GM18858 (cell line): Measurements from ENCODE around the gene TMEM252.
A peak's percentile ranks its signal among the peaks of the same experiment; 100 is the strongest.

Source experiments
- ATAC-seq: cut with Tn5 transposase; IDR thresholded peaks from one replicate; pipeline ENCODE4 v1.9.1; 2021; ENCODE audit not compliant: unreplicated experiment

Gene TMEM252

DNA sequence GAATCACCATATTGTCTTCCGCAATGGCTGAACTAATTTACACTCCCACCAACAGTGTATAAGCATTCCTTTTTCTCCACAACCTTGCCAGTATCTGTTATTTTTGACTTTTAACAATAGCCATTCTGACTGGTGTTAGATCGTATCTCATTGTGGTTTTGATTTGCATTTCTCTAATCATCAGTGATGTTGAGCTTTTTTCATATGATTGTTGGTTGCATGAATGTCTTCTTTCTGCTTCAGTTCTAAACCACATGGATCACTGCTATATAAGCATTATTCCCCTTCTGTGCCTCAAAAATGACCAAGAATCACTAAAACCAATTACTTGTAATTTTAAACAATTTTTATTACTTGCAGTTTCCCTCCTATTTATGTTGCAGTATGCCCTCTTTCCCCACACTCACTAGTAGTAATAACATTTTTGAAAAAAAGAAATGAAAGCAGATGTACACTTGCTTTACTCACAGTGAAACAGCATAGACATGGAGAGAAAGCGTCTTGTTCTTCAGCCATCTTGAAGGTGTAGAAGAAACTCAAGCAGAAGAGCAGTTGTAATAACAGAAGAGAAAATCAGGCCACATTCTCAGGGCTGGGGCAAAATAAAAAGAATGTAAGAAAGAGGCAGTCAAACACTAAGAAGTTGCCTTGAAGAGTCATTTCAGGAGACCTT, 4.5 kb upstream of the TMEM252 start:
- ATAC-seq, result peak; percentile 39

DNA sequence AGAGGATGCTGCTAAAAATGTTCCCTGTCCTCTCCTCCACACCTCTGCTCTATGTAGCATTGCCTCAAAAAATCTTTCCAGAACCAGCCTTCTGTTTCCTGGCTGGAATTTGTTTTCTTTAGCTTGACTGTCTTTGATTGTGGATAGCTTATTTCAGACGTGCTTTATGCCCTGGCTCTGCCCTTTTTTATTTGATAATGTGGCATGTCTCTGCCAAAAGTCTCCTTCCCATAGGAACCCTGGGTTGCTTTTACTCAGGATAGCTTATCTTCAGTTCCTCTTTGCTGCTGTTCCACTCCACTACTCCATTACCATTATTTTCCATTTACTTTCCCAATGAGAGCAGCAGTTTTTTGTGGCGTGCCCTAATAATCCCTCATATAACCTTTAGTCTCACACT, 885 bp upstream of the TMEM252 start:
- ATAC-seq, result no peak

DNA sequence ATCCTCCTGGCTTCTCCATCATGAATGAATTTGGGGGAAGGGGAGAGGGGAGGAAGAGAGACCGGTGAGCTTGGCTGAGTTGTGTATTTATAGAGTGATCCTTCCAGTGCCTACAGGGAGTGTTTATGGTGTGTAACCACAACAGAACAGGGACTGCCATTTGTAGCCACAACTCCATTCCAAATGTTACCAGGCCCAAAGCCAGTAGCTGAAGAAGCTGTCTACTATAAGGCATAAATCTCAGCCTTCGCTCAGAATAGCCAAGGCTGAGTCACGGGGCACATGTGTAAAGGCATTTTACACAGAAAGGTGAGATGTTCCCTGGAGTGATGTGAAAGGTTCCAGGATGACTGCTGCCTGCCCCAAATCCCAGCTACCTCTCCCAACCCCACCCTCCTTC, 2.5 kb downstream of the TMEM252 start:
- no peak for ATAC-seq

DNA sequence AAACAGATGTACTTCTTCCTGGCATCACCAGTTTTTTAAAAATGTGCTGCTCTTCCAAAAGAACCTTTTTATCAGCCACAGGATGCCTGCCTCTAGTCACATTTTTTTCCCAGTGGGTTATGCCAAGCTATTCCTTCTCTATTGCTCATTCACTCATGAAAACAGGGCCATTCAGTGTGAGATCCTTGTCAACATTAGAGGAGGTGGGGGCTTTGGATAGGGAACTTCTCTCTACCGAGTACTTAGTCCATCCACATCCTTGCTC, 3.1 kb downstream of the TMEM252 start:
- no peak for ATAC-seq

DNA sequence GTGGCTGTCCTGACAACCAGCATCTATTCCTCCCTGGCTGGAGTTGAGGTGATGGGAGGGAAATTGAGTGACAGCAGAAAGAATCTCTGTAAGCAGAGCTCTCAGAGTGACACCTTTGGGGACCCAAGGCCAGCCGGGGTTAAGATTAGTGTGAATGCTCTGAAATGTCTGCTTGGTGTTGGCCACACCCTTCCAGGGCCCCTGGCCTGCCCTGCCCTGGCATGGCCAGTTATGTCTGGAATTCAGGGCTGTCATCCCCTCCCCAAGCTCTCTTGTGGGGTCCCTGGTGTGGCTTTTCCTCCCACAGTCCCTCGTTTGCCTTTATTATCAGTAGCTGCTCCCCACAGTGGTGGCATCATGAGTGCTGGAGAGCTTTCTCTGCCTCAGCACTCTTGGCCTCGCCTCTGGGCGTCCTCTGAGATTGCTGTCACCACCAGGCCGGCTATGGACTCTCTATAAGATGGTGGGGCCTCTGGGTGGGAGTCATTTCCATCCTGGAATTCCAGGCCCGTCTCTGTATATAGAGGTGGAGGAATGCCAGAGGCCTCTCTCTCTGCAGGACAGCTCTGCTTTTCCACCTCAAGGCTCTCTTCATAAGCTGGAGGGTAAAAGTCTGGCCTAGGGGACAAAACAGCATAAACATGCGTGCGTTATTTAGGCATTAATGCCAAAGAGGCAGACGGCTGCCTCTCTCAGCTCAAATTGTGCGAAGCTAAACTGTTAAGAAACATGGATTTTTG, 3.6 kb downstream of the TMEM252 start:
- no peak for ATAC-seq

DNA sequence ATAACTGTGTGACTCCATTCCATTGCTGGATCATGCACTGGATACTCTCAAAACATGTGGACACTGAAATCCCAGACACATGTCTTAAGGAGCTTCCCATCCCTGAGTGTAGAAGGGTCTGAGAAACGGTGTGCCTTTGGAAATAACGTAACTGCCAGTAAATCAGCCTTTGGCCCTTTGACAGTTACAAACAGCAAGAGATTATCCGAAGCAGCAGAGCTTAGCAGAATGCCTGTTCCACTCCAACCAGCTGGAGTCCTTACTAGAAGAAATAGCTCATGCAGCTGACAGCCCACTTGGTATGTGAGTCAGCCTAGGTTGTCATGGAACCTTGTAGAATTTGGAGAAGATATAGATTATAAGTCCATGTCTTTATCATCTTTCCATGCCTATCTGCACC, 7.0 kb downstream of the TMEM252 start:
- ATAC-seq, result no peak

DNA sequence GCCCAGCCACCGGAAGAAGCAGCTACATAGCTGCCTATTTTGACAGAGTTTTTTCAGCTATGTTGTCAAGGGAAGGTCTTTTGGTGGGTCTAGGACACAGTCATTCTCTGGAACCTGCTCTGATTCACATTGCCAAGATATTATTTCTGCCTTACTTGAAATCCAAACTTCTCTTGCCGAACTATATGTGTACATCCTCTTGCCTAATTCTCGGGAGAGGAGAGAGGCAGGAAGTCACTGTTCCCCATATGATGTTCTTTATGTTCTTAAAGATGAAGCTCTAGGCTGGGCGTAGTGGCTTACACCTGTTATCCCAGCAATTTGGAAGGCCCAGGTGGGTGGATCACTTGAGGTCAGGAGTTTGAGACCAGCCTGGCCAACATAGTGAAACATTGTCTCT, 8.6 kb downstream of the TMEM252 start:
- no peak for ATAC-seq

DNA sequence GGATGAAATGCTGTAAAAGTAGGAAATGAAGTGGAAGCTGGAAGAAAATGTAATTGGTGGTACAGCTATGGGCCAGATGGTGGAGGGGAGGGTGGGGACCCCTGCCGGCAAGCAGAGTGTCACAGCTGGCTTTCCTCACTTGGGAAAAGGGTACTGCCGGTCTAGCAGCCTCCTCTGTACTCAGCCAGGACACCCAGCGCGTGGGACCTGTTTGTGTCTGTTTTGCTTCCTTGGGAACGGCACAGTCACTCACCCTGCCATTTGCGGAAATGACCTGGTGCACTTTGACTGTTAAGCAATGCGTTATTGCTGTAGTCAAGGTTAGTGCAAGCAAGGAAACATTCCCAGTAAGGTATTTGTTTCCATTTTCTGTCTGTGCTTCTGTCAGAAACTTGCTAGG, 10.1 kb downstream of the TMEM252 start:
- no peak for ATAC-seq

DNA sequence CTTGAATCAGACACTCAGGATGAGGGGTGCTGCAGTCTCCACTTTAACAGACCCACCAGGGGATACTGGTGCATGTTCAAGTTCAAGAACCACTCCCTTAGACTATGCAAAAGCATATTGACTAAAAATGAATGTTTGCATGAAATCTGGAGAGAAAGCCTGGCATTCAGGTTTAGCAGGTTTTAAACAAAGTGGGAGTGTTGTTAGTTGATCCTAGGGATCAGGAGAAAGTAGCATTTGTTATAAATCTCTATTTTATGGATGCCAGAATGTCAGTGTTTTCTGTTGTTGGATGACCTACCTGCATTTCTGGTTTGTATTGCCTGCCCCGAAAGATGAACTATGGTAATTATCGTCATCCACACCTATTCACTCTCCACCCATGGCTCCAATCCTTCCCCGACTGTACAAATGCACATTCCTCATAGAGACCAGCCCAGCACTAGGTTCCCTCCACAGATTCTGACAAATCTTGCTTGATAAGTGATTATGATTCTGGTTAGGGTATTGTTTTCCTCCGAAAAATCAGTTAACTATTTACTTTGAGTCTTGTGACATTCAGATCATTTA, 17.2 kb downstream of the TMEM252 start:
- no peak for ATAC-seq

DNA sequence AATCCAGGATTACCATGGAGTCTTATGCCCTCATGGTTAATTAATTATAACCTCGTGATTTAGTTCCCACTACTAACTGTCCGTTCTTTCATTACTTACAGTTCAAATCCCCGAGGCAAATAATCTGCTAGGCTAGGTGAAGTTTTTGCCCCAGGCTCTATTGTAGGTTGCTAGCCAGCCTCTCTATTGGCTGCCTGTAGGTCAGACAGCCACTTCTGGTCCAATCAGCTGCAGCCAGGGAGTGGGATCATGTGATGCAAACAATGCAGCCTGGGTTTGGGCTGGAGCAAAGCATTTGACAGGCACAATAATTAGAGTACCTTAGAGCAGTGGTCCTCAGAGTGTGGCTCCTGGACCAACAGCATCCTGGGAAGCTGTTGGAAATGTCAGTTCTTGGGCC, 17.7 kb downstream of the TMEM252 start:
- ATAC-seq, result no peak

DNA sequence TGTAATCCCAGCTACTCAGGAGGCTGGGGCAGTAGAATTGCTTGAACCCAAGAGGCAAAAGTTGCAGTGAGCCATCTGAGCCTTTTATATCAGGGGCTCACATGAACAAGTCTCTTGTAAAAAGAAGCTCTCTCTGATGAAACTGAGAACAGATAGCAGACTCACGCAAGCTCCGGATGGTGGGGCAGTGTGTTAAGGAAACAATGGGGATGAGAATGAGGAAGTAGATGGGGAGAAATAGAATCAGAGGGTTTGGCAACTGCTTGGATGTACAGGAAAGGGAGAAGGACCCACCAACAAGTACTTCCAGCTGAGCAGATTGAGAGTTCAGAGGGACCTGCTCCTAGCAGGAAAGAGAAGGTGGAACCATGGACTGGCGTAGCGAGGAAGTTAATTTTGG, 18.6 kb downstream of the TMEM252 start:
- no peak for ATAC-seq

DNA sequence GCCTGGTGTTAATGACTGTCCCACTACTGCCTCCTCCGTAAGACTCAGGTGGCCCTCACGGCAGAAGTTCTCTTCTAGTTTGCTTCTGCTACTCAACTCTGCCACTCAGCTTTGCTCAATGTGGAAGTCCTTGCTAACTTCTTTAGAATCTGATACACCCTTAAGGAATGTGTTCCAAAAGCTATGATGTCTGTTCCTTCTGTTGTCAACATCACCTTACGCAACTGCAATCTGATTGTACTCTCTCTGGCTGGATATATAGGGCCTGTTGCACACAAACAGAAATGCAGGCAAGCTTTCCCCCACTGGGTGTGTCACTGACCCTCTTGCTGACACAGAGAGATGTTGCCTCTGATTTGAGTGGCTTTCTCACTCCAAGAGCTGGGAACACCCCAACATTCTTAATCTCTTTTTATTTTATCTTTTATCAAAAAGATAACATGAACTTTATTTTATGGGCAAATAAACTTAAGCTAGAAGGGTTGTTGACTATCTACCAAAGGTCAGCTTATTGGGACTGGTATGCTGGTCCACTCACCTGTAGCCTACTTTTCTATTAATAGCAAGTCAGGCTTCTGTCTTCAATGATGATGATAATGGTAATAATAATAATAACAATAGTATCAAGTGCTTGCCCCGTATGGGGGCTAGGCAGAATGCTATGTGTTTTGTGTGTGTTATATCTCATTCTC, 25.2 kb downstream of the TMEM252 start:
- no peak for ATAC-seq

DNA sequence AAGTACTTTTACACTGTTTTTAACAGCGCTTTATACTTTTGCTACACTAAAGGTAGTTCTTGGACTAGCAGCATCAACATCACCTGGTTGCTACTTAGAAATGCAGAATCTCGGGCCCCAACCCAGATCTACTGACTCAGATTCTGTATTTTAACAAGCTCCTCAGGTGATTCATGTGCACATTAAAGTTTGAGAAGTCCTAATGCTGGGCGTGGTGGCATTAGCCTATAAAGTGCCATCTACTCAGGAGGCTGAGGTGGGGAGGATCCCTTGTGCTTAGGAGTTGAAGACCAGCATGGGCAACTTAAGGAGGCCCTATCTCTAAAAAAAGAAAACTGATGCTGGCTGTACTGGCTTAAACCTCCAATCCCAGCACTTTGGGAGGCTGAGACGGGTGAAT, 26.7 kb downstream of the TMEM252 start:
- ATAC-seq, result no peak

DNA sequence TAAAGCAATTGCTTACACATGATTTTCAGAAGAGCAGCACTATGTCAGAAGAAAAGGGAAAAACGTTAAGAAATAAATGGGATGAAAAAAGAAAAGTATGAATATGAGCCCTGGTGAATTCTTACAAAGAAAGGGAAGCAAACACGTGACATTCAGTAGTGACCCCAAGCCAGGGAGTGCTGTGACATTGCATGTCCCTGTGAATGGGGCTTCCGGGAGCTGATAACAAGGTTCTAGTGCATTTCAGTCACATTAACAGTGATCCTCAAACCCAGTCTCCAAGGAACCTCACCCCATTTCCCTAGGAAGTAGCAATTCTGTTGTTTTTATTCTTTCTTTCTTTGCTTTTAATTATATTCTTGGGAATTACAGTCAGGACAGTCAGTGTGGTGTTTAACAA, 27.3 kb downstream of the TMEM252 start:
- ATAC-seq, result no peak

DNA sequence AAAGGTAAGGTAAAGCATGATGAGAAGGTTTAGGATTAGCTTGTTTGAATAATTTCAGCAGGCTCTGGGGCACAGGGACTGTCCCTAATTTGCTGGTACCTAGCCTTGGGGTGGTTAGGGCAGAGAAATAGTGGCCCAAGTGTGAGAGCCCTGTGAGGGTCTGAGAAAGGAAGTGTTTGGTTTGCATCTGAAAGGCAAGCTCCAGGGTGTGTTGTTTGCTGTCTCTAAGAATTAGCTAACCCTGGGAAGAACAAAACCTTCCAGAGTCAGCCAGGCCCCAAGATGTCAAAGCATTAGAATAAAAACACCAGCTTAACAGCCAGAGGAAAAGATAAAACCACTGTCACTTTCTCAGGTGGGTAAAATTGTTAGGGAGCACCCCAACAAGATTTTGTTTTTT, 31.0 kb downstream of the TMEM252 start:
- ATAC-seq, result no peak

DNA sequence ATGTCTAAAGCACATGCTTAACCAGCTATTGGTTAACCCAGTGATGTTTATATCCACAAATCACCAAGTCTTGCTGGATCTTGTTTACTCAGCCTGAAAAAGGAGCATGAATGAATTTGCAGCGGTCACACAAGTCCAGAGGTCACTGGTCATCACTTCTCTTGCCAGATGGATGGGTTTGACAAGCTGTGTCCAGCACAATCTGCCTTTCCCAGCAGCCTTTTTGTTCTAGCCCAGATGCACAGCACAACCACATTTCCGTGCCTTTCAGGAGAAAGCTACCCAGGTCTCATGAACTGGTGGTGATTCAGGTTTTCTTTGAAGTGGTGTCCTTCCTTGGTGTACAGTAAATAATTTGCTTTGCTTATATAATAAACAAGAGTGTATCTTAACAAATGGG, 32.1 kb downstream of the TMEM252 start:
- no peak for ATAC-seq

DNA sequence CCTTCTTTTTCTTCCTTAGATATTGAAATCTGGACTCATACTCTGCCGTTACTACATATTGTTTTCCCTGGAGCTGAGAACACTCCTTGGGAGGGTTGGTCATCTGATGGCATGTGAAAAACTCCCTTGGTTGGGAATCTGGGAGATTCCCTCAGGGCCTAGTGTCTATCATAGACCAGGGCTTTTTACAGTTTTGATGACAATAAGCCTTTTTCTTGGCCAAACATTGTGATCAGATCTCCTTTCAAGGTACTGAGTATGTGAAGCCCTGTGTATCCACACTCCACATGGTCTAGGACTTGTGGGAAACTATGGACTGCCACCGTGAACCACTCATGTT, 32.9 kb downstream of the TMEM252 start:
- ATAC-seq, result no peak

DNA sequence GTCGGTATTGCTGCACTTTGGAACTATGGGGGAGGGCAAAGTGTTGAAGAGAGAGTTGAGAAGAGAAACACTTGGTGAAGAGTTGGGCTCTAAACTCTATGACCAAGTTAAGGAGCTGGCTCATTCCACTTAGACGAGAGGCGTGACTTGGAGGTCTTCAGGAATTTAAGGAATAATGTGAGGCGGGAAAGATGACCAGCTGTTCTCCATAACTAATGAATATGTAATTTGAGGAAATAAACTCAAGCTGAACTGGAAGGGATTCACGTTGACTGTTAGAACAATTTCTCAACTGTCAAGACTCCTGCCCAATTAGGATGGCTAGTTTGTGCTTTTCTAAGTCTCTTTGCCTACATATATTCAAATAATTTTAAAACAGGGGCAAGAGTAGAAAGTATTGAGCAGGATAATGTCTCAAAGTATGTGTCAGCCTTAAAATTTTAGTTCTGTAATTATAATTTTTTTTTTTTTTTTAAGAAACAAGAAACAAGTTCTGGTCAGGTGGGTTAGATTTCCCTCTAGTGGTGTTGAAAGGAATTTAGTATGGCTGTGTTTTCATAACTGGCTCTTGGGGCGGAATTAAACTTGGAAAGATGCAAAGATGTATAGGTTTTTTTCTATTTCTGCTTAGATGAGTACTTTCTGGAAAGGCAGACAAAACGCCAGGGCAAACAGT, 33.4 kb downstream of the TMEM252 start:
- ATAC-seq, result no peak

DNA sequence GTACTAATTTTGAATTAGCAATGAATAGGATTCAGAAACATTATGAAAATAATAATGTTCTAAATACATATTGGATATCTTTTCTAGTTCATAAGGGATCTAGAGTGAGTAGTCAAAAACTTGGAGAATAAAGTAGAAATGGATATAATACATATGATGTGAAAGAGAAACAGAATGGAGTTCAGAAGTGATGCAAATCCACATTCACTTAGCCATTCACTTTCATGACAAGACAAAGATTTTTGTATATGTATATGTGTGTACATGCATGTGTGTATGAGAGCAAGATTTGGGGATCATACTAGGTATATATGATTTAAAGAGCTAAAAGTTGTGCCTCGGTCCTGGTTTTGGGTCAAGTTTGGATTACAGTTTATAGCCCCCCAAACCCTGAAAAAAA, 34.1 kb downstream of the TMEM252 start:
- no peak for ATAC-seq

DNA sequence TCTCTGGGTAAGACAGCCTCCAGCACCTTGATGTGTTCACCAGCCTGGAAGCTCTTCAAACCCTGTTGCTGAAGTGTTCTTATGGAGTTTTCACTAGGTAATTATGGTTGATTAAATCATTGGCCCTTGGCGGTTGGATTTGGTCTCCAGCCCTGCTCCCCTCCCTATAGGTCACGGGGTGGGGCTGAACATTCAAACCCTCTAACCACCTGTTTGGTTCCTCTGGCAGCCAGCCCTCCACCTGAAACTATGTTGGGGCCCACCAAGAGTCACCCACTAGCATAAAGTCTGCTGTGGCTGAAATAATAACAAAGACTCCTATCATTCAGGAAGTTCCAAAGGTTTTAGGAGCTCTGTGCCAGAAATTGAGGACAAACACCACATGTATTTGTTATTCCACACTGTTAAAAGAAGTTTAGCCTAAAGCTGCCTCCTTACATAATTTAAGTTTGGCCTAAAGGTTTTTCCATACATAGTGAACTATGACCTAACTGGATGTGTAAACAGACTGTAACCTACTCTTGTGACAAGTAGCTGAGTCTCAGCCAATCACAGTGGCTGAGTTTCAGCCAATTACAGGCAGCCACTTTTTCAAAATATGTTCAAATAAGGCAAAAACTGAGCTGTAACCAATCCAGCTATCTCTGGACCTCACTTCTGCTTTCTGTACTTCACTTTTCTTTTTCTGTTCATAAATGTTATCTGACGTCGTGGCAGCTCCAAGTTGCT, 34.8 kb downstream of the TMEM252 start:
- peak; percentile 69 for ATAC-seq

DNA sequence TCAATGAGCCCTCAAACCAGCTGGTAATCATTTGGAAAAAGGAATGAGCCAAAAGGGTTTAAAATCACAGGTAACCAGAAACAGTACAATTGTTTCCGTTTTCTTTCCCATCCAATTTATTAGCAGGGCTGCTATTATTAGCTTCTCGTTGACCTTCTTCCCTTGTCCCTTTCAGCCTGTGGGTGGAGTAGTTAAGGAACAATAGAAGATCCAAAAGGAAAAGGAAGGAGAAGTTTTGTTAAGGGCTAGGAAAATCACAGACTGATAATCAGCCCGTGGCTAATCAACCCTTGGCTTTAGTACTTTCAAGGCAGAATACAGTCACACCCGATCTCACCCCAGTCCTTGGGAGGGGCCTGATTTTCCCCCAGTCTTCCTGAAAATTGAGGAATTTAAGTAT, 38.4 kb downstream of the TMEM252 start:
- no peak for ATAC-seq
